ENCODE measurements around the gene EDN1.

EDN1 gene

GRCh38 chr6:12289933-12290820 is at the start of gene EDN1:
Gene EDN1 (plus strand): TSS chr6:12290361. CDS start chr6:12290630, 269 bp downstream.
- peak; percentile 53 for DNase-seq (ENCODE audit: extremely low spot score, insufficient read length, low read depth)
- FAIRE-seq: peak; percentile 94

GRCh38 chr6:12241493-12242175 is 48.5 kb upstream of the EDN1 start:
- FAIRE-seq: no peak

GRCh38 chr6:12243169-12243568 is 47.0 kb upstream of the EDN1 start:
- no peak for FAIRE-seq
- no peak for DNase-seq (ENCODE audit: extremely low spot score, insufficient read length, low read depth)

More at GRCh38 chr6:12241493-12242175, 48.5 kb upstream of the EDN1 start:
- DNase-seq (ENCODE audit: extremely low spot score, insufficient read length, low read depth): no peak

- DNase-seq (ENCODE audit: extremely low spot score, insufficient read length, low read depth) (no peak), FAIRE-seq (no peak)
These were observed 44.8 kb upstream of the EDN1 start for GRCh38 chr6:12245360-12245759.

- no peak for FAIRE-seq
- DNase-seq (ENCODE audit: extremely low spot score, insufficient read length, low read depth): no peak
These were observed 44.1 kb upstream of the EDN1 start for GRCh38 chr6:12245763-12246718.

- FAIRE-seq (no peak), DNase-seq (ENCODE audit: extremely low spot score, insufficient read length, low read depth) (no peak)
These were observed 43.3 kb upstream of the EDN1 start for GRCh38 chr6:12246900-12247299.

GRCh38 chr6:12249541-12250382 is 40.4 kb upstream of the EDN1 start:
- FAIRE-seq (peak; percentile 9), DNase-seq (ENCODE audit: extremely low spot score, insufficient read length, low read depth) (no peak)

GRCh38 chr6:12250383-12250770 is 39.8 kb upstream of the EDN1 start:
- no peak for DNase-seq (ENCODE audit: extremely low spot score, insufficient read length, low read depth)
- FAIRE-seq: no peak

GRCh38 chr6:12254210-12254609 is 36.0 kb upstream of the EDN1 start:
- no peak for DNase-seq (ENCODE audit: extremely low spot score, insufficient read length, low read depth)
- no peak for FAIRE-seq

- no peak for FAIRE-seq
- no peak for DNase-seq (ENCODE audit: extremely low spot score, insufficient read length, low read depth)
These were observed 32.0 kb upstream of the EDN1 start for GRCh38 chr6:12258191-12258590.

- FAIRE-seq (no peak), DNase-seq (ENCODE audit: extremely low spot score, insufficient read length, low read depth) (no peak)
These were observed 31.5 kb upstream of the EDN1 start for GRCh38 chr6:12258591-12259075.

- DNase-seq (ENCODE audit: extremely low spot score, insufficient read length, low read depth) (no peak), FAIRE-seq (no peak)
These were observed 29.6 kb upstream of the EDN1 start for GRCh38 chr6:12260458-12261093.

- FAIRE-seq: peak; percentile 36
- DNase-seq (ENCODE audit: extremely low spot score, insufficient read length, low read depth): no peak
These were observed 28.7 kb upstream of the EDN1 start for GRCh38 chr6:12261502-12261901.

GRCh38 chr6:12262236-12263061 is 27.7 kb upstream of the EDN1 start:
- DNase-seq (ENCODE audit: extremely low spot score, insufficient read length, low read depth) (no peak), FAIRE-seq (no peak)

- no peak for FAIRE-seq
These were observed 26.8 kb upstream of the EDN1 start for GRCh38 chr6:12263403-12263802.

GRCh38 chr6:12264671-12265070 is 25.5 kb upstream of the EDN1 start:
- DNase-seq (ENCODE audit: extremely low spot score, insufficient read length, low read depth) (no peak), FAIRE-seq (no peak)

More at GRCh38 chr6:12263403-12263802, 26.8 kb upstream of the EDN1 start:
- DNase-seq (ENCODE audit: extremely low spot score, insufficient read length, low read depth): no peak

- FAIRE-seq (no peak), DNase-seq (ENCODE audit: extremely low spot score, insufficient read length, low read depth) (no peak)
These were observed 24.9 kb upstream of the EDN1 start for GRCh38 chr6:12265296-12265695.

GRCh38 chr6:12265791-12266190 is 24.4 kb upstream of the EDN1 start:
- no peak for DNase-seq (ENCODE audit: extremely low spot score, insufficient read length, low read depth)

More at GRCh38 chr6:12265791-12266190, 24.4 kb upstream of the EDN1 start:
- FAIRE-seq: no peak
